NB4 (cell line): ENCODE results near the gene MTOR.
"Not testable (repeated sequence)": the region's sequence is repeated elsewhere in the genome, so short reads cannot be mapped to it uniquely, and the experiment has no call there.

ENCODE experiments used
- POLR2A ChIP-seq: IDR thresholded peaks from 2 replicates; pipeline ENCODE4 v1.6.1; 2011; ENCODE audit warnings: mild to moderate bottlenecking; ENCODE audit not compliant: insufficient read length; ENCODE audit errors: extremely low read depth
- TF ChIP-seq, protein P1 (sequence below): IDR thresholded peaks from one replicate; pipeline ENCODE4 v1.5.1; 2012; ENCODE audit warnings: low read depth, low read length

DNA sequence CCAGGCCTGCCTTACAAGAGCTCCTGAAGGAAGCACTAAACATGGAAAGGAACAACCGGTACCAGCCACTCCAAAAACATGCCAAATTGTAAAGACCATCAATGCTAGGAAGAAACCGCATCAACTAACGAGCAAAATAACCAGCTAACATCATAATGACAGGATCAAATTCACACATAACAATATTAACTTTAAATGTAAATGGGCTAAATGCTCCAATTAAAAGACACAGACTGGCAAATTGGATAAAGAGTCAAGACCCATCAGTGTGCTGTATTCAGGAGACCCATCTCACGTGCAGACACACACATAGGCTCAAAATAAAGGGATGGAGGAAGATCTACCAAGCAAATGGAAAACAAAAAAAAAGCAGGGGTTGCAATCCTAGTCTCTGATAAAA is 99.6 kb downstream of the MTOR start:
- TF ChIP-seq POLR2A = not testable (repeated sequence)
- TF ChIP-seq, protein P1, sequence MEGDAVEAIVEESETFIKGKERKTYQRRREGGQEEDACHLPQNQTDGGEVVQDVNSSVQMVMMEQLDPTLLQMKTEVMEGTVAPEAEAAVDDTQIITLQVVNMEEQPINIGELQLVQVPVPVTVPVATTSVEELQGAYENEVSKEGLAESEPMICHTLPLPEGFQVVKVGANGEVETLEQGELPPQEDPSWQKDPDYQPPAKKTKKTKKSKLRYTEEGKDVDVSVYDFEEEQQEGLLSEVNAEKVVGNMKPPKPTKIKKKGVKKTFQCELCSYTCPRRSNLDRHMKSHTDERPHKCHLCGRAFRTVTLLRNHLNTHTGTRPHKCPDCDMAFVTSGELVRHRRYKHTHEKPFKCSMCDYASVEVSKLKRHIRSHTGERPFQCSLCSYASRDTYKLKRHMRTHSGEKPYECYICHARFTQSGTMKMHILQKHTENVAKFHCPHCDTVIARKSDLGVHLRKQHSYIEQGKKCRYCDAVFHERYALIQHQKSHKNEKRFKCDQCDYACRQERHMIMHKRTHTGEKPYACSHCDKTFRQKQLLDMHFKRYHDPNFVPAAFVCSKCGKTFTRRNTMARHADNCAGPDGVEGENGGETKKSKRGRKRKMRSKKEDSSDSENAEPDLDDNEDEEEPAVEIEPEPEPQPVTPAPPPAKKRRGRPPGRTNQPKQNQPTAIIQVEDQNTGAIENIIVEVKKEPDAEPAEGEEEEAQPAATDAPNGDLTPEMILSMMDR = not testable (repeated sequence)
